HEK293 (cell line): ENCODE data around the gene MYO7B.

ENCODE experiments used
- CTCF ChIA-PET: fragments of 350-600 bp; formaldehyde crosslinking; extraction: SDS; loops from one replicate; lab custom pipeline; 2021; ENCODE audit warnings: antibody characterized with exemption; lab: Yijun Ruan, JAX
- POLR2A ChIA-PET: fragments of 300-600 bp; formaldehyde crosslinking; extraction: SDS; loops from one replicate; lab custom pipeline; 2020; ENCODE audit warnings: antibody characterized with exemption, inconsistent platforms; lab: Yijun Ruan, JAX
- H3K27ac ChIP-seq: fragments of 200-500 bp; sonication (Bioruptor generic); 2 replicates; pipeline ENCODE4 v1.5.1; 2014; ENCODE audit warnings: low read depth, low read length, control low read depth, inconsistent platforms; ENCODE audit errors: extremely low read depth
- H3K36me3 ChIP-seq, 2 experiments: fragments of 200-500 bp in 1 of 2; sonication (Bioruptor generic) in 1 of 2; 1 replicate in 1 of 2; 2 replicates in 1 of 2; pipeline ENCODE4 v1.5.1; 2014 to 2017; ENCODE audit warnings: inconsistent platforms in 2 of 2, low read length in 2 of 2; ENCODE audit not compliant: control insufficient read depth in 2 of 2, insufficient read depth in 1 of 2
- H3K4me1 ChIP-seq: fragments of 200-500 bp; sonication (Bioruptor generic); 2 replicates; pipeline ENCODE4 v1.5.1; 2014; ENCODE audit warnings: mild to moderate bottlenecking, low read length, inconsistent platforms; ENCODE audit not compliant: control insufficient read depth, insufficient read depth
- H3K4me3 ChIP-seq: 2 replicates; pipeline ENCODE4 v1.5.1; 2011; ENCODE audit warnings: low read depth, mild to moderate bottlenecking, control low read depth, low read length, moderate library complexity
- H3K9me3 ChIP-seq: fragments of 200-500 bp; sonication (Bioruptor generic); 2 replicates; pipeline ENCODE4 v1.5.1; 2014; ENCODE audit warnings: low read depth, low read length, inconsistent platforms; ENCODE audit not compliant: control insufficient read depth, insufficient read depth
- MZF1 ChIP-seq: fragments of 450-650 bp; formaldehyde crosslinking; IDR thresholded peaks from 2 replicates; pipeline ENCODE4 v1.5.1; 2017; ENCODE audit warnings: missing biosample characterization, missing genetic modification characterization, borderline replicate concordance
- RBAK ChIP-seq: fragments of 450-650 bp; formaldehyde crosslinking; IDR thresholded peaks from 2 replicates; pipeline ENCODE4 v1.5.1; 2016; ENCODE audit warnings: missing biosample characterization, missing genetic modification characterization
- ZNF155 ChIP-seq: fragments of 450-650 bp; formaldehyde crosslinking; IDR thresholded peaks from 2 replicates; pipeline ENCODE4 v1.5.1; 2016; ENCODE audit warnings: missing biosample characterization, missing genetic modification characterization
- ZNF354C ChIP-seq: fragments of 450-650 bp; formaldehyde crosslinking; IDR thresholded peaks from 2 replicates; pipeline ENCODE4 v1.5.1; 2016; ENCODE audit warnings: missing biosample characterization, missing genetic modification characterization, low read depth, borderline replicate concordance
- ZNF362 ChIP-seq: fragments of 450-650 bp; formaldehyde crosslinking; IDR thresholded peaks from 2 replicates; pipeline ENCODE4 v1.5.1; 2016; ENCODE audit warnings: missing biosample characterization, missing genetic modification characterization
- ZNF423 ChIP-seq: fragments of 450-650 bp; formaldehyde crosslinking; IDR thresholded peaks from 2 replicates; pipeline ENCODE4 v1.5.1; 2016; ENCODE audit warnings: missing biosample characterization, missing genetic modification characterization
- ZNF518A ChIP-seq: fragments of 450-650 bp; formaldehyde crosslinking; conservative IDR thresholded peaks from 2 replicates; pipeline ENCODE4 v1.5.1; 2016; ENCODE audit warnings: low read depth, missing biosample characterization, missing genetic modification characterization
- ZNF549 ChIP-seq: fragments of 450-650 bp; IDR thresholded peaks from 2 replicates; pipeline ENCODE4 v1.5.1; 2018; ENCODE audit warnings: missing biosample characterization, missing genetic modification characterization, mild to moderate bottlenecking, inconsistent platforms, moderate library complexity
- ZNF561 ChIP-seq: fragments of 450-650 bp; IDR thresholded peaks from 2 replicates; pipeline ENCODE4 v1.5.1; 2018; ENCODE audit warnings: missing biosample characterization, missing genetic modification characterization, borderline replicate concordance
- ZNF596 ChIP-seq: fragments of 450-650 bp; IDR thresholded peaks from 2 replicates; pipeline ENCODE4 v1.5.0; 2018; ENCODE audit warnings: missing biosample characterization, mild to moderate bottlenecking, missing genetic modification characterization, moderate library complexity
- ZNF629 ChIP-seq: fragments of 450-650 bp; formaldehyde crosslinking; IDR thresholded peaks from 2 replicates; pipeline ENCODE4 v1.5.1; 2017; ENCODE audit warnings: missing biosample characterization, missing genetic modification characterization
- ZNF654 ChIP-seq: fragments of 450-650 bp; formaldehyde crosslinking; IDR thresholded peaks from 2 replicates; pipeline ENCODE4 v1.5.1; 2016; ENCODE audit warnings: low read depth, missing biosample characterization, missing genetic modification characterization
- ZNF664 ChIP-seq: fragments of 450-650 bp; formaldehyde crosslinking; IDR thresholded peaks from 2 replicates; pipeline ENCODE4 v1.5.1; 2016; ENCODE audit warnings: missing biosample characterization, missing genetic modification characterization
- ZNF707 ChIP-seq: fragments of 450-650 bp; formaldehyde crosslinking; IDR thresholded peaks from 2 replicates; pipeline ENCODE4 v1.5.1; 2016; ENCODE audit warnings: missing biosample characterization, missing genetic modification characterization
- ZNF777 ChIP-seq: fragments of 450-650 bp; formaldehyde crosslinking; IDR thresholded peaks from 2 replicates; pipeline ENCODE4 v1.5.1; 2017; ENCODE audit warnings: missing biosample characterization, missing genetic modification characterization, borderline replicate concordance
- TF ChIP-seq, protein P1 (sequence below): fragments of 450-650 bp; formaldehyde crosslinking; IDR thresholded peaks from 2 replicates; pipeline ENCODE4 v1.5.1; 2016; ENCODE audit warnings: missing biosample characterization, missing genetic modification characterization
- TF ChIP-seq, protein P2 (sequence below): fragments of 450-650 bp; formaldehyde crosslinking; IDR thresholded peaks from 2 replicates; pipeline ENCODE4 v1.5.1; 2016; ENCODE audit warnings: missing biosample characterization, missing genetic modification characterization
- TF ChIP-seq, protein P3 (sequence below): fragments of 450-650 bp; formaldehyde crosslinking; IDR thresholded peaks from 2 replicates; pipeline ENCODE4 v1.5.1; 2016; ENCODE audit warnings: missing biosample characterization, missing genetic modification characterization

MYO7B gene

GRCh38 chr2:127508631-127509034 lies 26.9 kb upstream of the MYO7B start (continued):
- TF ChIP-seq ZNF561 (tag by site-specific recombination) (peak; percentile 74; the same call in 1 of the 2 replicates), ZNF155 (no peak), ZNF664 (peak; percentile 52; the same call in 1 of the 2 replicates), ZNF596 (tag by site-specific recombination) (no peak), ZNF707 (no peak), ZNF549 (tag by site-specific recombination) (no peak), ZNF518A (no peak), ZNF423 (tag by site-specific recombination) (0 out of 2 replicates have a peak, but pooled peaks have one; percentile 25), RBAK (tag by site-specific recombination) (no peak), ZNF354C (tag by site-specific recombination) (no peak), ZNF654 (tag by site-specific recombination) (no peak), ZNF629 (tag by site-specific recombination) (peak; percentile 96), ZNF777 (tag by site-specific recombination) (no peak)
- TF ChIP-seq, protein P1, sequence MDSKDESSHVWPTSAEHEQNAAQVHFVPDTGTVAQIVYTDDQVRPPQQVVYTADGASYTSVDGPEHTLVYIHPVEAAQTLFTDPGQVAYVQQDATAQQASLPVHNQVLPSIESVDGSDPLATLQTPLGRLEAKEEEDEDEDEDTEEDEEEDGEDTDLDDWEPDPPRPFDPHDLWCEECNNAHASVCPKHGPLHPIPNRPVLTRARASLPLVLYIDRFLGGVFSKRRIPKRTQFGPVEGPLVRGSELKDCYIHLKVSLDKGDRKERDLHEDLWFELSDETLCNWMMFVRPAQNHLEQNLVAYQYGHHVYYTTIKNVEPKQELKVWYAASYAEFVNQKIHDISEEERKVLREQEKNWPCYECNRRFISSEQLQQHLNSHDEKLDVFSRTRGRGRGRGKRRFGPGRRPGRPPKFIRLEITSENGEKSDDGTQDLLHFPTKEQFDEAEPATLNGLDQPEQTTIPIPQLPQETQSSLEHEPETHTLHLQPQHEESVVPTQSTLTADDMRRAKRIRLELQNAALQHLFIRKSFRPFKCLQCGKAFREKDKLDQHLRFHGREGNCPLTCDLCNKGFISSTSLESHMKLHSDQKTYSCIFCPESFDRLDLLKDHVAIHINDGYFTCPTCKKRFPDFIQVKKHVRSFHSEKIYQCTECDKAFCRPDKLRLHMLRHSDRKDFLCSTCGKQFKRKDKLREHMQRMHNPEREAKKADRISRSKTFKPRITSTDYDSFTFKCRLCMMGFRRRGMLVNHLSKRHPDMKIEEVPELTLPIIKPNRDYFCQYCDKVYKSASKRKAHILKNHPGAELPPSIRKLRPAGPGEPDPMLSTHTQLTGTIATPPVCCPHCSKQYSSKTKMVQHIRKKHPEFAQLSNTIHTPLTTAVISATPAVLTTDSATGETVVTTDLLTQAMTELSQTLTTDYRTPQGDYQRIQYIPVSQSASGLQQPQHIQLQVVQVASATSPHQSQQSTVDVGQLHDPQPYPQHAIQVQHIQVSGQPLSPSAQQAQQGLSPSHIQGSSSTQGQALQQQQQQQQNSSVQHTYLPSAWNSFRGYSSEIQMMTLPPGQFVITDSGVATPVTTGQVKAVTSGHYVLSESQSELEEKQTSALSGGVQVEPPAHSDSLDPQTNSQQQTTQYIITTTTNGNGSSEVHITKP (tag by site-specific recombination) = peak; percentile 88
- TF ChIP-seq, protein P2, sequence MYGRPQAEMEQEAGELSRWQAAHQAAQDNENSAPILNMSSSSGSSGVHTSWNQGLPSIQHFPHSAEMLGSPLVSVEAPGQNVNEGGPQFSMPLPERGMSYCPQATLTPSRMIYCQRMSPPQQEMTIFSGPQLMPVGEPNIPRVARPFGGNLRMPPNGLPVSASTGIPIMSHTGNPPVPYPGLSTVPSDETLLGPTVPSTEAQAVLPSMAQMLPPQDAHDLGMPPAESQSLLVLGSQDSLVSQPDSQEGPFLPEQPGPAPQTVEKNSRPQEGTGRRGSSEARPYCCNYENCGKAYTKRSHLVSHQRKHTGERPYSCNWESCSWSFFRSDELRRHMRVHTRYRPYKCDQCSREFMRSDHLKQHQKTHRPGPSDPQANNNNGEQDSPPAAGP = peak; percentile 91
- TF ChIP-seq, protein P3, sequence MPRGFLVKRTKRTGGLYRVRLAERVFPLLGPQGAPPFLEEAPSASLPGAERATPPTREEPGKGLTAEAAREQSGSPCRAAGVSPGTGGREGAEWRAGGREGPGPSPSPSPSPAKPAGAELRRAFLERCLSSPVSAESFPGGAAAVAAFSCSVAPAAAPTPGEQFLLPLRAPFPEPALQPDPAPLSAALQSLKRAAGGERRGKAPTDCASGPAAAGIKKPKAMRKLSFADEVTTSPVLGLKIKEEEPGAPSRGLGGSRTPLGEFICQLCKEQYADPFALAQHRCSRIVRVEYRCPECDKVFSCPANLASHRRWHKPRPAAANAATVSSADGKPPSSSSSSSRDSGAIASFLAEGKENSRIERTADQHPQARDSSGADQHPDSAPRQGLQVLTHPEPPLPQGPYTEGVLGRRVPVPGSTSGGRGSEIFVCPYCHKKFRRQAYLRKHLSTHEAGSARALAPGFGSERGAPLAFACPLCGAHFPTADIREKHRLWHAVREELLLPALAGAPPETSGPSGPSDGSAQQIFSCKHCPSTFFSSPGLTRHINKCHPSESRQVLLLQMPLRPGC = peak; percentile 93

DNA sequence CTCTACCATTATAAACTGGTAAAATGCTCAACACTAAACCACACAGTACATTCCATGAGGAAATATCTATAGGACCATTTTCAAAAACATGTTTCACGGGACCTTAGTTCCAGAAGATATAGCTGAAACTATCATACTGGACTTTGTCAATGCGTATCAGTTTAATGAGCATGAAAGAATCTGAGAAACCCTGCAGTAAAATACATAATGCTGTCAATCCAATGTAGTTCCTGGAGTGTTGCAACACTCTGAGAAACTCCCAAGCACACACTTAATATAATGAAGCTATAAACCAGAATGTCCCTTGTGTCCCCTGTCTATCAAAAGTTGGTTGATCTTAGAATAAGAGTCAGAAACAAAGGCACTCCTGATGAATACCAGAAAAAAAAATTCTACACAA lies 25.4 kb upstream of the MYO7B start:
- Histone ChIP-seq H3K27ac (no peak overlapping the region), H3K9me3 (no peaks in the 10 kb centered on the region), H3K4me3 (no peak overlapping the region), H3K4me1 (peaks cover 20% of the 10 kb centered on the region), H3K36me3 (peaks cover 3 to 18% of the 10 kb centered on the region in 2 experiments; a peak in 2 of 3 replicates)
- ChIA-PET POLR2A (interaction anchor here (3.2 kb wide), 1 partner anchor 16 kb away, joined by 19 read pairs; the partner anchor contains the start of gene IWS1), CTCF (interaction anchor here (1.1 kb wide), 2 partner anchors 16 to 186 kb away, joined by 3 read pairs; partner anchors contain the start of gene IWS1)
- TF ChIP-seq ZNF362 (tag by site-specific recombination) (no peak), MZF1 (tag by site-specific recombination) (no peak)
- TF ChIP-seq, protein P1 (tag by site-specific recombination) = peak; percentile 9; the same call in 1 of the 2 replicates
